ENCODE data around the gene SELENOF.
"Not testable (repeated sequence)": the region's sequence is repeated elsewhere in the genome, so short reads cannot be mapped to it uniquely, and the experiment has no call there.

SELENOF gene

GRCh38 chr1:86826856-86827255, 87.1 kb downstream of the SELENOF start:
- no peak for TF ChIP-seq CTCF (IDR thresholded peaks at IDR 0.05; ENCODE audit: extremely low read depth, missing control alignments)
- no peak for DNase-seq (ENCODE audit: low spot score)

DNA sequence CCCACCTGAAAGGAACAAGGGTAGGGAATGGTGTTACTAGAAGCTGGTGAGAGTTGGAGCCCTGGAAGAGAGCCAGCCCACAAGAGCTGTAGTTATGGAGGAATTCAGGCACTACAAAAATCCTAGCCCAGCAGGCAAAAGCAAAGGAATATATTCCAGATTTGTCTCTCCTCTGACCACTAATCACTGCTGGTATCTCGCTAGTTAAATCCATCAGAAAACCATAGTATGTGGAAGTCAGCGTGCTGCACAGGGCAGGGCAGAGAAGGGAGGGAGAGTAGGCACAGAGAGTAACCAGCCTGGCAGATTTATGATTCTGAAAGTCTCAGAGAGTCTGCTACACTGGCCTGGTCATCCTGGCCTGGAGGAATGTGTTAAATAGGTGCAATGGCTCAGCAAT, 88.6 kb downstream of the SELENOF start:
- no peak for DNase-seq (ENCODE audit: low spot score)
- TF ChIP-seq CTCF (IDR thresholded peaks at IDR 0.05; ENCODE audit: extremely low read depth, missing control alignments): no peak

- no peak for DNase-seq (ENCODE audit: low spot score)
- TF ChIP-seq CTCF (IDR thresholded peaks at IDR 0.05; ENCODE audit: extremely low read depth, missing control alignments): no peak
These were observed 90.0 kb downstream of the SELENOF start for GRCh38 chr1:86823821-86824500.

DNA sequence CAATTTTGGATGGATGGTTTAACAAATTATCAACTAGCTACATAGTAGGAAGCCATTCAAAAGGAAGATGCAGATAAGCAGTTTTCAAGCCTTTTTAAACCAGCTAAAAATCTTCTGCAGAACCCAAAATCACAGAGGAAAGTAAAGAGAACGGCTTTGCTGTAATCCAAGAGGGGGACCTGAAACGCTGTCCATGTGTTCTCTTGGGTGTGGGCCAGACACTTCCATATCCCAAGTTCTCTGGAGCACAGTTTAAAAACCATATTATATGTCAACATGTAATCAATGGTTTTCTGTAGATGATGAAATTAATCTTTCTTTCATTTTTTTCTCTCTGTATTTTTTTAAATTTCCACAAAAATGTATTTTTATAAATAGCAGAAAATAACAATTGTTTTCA, 90.5 kb downstream of the SELENOF start:
- TF ChIP-seq CTCF (IDR thresholded peaks at IDR 0.05; ENCODE audit: extremely low read depth, missing control alignments): no peak
- DNase-seq (ENCODE audit: low spot score): no peak

- DNase-seq (ENCODE audit: low spot score): no peak
- TF ChIP-seq CTCF (IDR thresholded peaks at IDR 0.05; ENCODE audit: extremely low read depth, missing control alignments): no peak
These were observed 91.5 kb downstream of the SELENOF start for GRCh38 chr1:86822459-86822858.

- DNase-seq (ENCODE audit: low spot score): no peak
- no peak for TF ChIP-seq CTCF (IDR thresholded peaks at IDR 0.05; ENCODE audit: extremely low read depth, missing control alignments)
These were observed 92.0 kb downstream of the SELENOF start for GRCh38 chr1:86821956-86822355.

DNA sequence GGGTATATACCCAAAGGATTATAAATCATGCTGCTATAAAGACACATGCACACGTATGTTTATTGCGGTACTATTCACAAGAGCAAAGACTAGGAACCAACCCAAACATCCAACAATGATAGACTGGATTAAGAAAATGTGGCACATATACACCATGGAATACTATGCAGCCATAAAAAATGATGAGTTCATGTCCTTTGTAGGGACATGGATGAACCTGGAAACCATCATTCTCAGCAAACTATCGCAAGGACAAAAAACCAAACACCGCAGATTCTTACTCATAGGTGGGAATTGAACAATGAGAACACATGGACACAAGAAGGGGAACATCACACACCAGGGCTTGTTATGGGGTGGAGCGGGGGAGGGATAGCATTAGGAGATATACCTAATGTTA, 94.0 kb downstream of the SELENOF start:
- not testable (repeated sequence) for DNase-seq (ENCODE audit: low spot score)

GRCh38 chr1:86817246-86817826, 96.6 kb downstream of the SELENOF start:
- not testable (repeated sequence) for DNase-seq (ENCODE audit: low spot score)

DNA sequence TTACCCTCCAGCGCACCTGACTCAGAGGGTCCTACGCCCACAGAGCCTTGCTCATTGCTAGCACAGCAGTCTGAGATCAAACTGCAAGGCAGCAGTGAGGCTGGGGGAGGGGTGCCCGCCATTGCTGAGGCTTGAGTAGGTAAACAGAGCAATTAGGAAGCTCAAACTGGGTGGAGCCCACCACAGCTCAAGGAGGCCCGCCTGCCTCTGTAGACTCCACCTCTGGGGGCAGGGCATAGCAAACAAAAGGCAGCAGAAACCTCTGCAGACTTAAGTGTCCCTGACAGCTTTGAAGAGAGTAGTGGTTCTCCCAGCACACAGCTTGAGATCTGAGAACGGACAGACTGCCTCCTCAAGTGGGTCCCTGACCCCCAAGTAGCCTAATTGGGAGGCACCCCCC, 99.8 kb downstream of the SELENOF start:
- DNase-seq (ENCODE audit: low spot score): not testable (repeated sequence)
